GM20000 (cell line): Measurements from ENCODE around the gene TAF10.

Source experiments
- DNase-seq: peaks from one replicate; pipeline ENCODE4 v3.0.0; 2012; ENCODE audit warnings: low spot score
- TF ChIP-seq, protein P1 (sequence below): IDR thresholded peaks from 2 replicates; pipeline ENCODE4 v1.5.1; 2012; ENCODE audit warnings: mild to moderate bottlenecking, control low read depth; ENCODE audit errors: extremely low read depth, missing control alignments

Gene TAF10

DNA sequence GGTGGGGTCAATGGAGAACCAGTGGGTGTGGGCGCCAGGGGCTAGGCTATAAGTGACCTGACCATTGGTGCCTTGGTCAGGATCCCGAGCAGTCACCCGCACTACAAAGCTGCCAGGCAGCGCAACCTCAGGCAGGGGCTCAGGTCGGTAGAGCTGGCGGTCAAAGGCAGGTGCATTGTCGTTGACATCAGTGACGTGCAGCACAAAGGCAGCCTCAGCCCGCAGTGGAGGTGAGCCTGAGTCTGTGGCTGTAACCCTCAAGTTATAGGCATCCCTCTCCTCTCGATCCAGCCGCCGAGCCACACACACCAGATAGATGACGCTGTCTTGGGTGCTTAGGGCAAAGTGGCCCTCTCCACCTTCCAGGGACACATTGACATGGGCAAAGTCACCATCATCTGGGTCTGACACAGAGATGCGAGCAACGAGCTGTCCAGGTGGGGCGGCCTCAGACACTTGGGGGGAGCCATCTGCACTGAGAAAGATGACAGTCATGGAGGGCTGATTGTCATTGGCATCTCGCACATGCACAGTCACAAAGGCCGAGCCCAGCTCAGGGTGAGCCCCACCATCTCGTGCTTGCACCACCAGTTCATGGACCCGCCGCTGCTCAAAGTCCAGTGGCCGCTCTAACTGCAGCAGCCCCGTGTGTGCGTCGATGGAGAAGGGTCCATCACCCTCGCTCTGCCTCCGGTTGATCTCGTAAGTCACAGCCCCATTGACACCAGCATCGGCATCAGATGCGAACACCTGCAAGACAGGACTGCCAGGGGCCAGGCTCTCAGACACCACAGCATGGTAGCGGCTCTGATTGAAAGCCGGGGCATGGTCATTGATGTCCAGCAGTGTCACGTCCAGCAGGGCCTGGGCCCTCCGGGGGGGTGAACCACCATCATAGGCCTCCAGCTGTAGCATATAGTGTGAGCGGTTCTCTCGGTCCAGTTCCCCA is 28.3 kb upstream of the TAF10 start:
- DNase-seq: no peak
- TF ChIP-seq, protein P1, sequence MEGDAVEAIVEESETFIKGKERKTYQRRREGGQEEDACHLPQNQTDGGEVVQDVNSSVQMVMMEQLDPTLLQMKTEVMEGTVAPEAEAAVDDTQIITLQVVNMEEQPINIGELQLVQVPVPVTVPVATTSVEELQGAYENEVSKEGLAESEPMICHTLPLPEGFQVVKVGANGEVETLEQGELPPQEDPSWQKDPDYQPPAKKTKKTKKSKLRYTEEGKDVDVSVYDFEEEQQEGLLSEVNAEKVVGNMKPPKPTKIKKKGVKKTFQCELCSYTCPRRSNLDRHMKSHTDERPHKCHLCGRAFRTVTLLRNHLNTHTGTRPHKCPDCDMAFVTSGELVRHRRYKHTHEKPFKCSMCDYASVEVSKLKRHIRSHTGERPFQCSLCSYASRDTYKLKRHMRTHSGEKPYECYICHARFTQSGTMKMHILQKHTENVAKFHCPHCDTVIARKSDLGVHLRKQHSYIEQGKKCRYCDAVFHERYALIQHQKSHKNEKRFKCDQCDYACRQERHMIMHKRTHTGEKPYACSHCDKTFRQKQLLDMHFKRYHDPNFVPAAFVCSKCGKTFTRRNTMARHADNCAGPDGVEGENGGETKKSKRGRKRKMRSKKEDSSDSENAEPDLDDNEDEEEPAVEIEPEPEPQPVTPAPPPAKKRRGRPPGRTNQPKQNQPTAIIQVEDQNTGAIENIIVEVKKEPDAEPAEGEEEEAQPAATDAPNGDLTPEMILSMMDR: no peak

DNA sequence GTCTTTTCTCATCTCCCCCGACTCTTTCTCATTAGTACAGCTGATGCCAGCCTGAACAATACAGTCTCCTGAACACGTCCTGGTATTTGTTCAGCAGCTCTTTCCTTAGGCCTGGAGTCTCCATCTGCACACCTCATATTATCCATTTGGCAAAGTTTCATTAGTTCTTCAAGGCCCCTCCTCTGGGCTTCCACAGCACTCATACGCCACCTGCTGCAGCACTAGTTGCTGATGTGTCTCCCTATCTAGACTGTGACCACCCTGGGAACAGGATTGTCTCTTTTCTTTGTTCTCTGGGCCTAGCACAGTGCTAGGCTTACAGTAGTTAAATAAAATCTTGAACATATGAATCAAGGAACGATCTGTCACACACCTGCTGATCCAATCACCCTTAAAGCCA is 26.4 kb upstream of the TAF10 start:
- DNase-seq: no peak
- TF ChIP-seq, protein P1: no peak

DNA sequence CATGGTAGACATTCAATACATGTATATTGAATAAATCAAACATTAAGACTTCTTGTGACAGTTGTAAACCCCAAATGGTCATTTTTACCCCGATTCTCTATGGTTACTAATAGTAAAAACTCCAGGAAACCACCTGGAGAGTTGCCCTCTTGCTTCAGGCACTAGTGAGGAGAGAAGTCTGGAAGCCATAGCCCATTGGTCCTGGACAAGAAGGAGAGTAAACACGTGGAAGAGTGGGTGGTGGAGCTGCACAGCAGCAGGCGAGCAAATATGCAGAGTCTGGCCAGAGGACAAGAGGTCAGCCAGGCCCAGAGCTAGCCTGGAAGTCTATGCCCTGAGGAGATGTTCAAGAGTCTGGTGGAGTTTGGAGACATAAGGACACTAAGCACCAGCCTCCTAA is 25.9 kb upstream of the TAF10 start:
- DNase-seq: no peak

DNA sequence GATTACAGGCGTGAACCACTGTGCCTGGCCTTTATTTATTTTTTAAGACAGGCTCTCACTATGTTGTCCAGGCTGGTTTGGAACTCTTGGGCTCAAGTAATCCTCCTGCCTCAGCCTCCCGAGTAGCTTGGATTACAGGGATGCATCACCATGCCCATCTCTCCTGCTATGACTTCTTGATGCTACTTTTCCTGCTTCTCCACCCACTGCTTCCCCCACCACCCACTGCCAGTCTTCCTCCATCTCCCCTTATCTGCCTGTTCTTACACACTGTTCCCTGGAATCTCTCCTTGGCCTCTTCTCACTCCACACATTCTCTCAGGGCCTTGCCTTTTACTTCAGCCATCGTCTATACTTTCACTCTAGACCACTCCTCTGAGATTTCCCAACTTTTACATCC is 24.5 kb upstream of the TAF10 start:
- TF ChIP-seq, protein P1: no peak
- DNase-seq: no peak

More for the DNA sequence above, 25.9 kb upstream of the TAF10 start:
- TF ChIP-seq, protein P1: no peak

DNA sequence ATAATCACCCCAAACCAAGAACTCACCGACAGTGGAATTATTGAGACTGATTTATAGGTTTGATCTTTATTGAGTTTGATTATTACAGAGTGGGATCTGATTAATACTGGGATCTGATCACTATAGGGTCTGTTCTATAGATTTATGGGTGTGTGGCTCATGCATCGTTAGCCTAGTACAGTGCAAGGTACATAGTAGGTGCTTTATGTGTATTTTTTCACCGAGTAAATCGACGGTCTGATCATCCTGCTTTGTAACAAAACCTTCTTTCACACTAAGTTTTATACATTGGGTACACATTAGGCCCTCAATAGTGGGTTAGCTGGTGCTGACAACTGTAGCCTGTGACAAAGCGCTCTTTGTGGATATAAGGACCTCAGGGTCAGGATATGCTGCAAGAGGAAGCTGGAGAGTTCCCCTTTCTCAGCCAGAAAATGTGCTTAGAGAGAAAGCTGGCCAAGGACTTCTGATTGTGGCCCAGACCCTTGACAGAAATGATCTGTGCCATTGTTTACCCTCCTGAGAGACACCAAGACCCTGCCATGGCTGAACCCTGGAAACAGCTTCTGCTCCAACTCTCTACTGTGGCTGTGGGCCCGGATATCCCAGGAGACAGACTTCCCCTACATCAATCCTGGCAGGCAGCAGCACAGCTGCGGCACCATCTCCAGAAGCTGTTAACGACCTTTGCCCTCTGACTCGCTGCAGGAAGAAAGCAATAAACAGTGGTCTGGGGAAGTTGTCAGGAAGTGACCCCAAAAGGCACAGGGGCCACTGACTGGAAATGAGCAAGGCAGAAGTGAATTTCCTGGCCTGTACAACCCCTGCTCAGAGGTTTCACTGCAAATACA is 23.3 kb upstream of the TAF10 start:
- TF ChIP-seq, protein P1: no peak
- no peak for DNase-seq

DNA sequence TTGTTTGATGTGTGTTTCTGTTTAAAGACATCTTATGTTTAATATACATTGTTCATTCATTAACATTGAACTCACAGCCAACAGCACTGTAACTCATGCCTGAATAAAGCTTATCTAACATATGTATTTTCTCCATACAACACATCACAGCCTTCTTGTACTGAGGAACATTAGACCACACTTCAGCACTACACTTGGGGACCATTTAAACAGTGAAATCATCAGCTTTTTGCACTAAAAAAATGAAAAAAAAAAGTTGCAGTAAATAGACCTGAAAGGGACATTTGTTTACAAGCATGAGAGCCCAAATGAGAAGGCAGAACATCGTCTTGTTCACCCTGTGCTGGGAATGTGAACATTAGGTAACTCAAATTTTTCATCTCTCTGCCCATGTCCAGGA is 22.5 kb upstream of the TAF10 start:
- TF ChIP-seq, protein P1: no peak
- no peak for DNase-seq
